PC-9 (cell line): Measurements from ENCODE around the gene PPM1N. TPM values are rescaled to one million over a fixed set of nuclear protein-coding genes. Genes with fewer than 3 reads are reported as not detected.

Source experiments
- BruUV-seq: library from RNA; stranded (reverse); fragments of 400-500 nt; replicated peaks from 2 replicates; lab custom pipeline; 2021; lab: Mats Ljungman, UMichigan
- CTCF ChIA-PET: fragments of 300-600 bp; sonication (Branson Sonifier 250); formaldehyde crosslinking; loops from one replicate; lab custom pipeline; 2022; ENCODE audit warnings: antibody characterized with exemption; lab: Charles Lee
- POLR2A ChIA-PET: fragments of 300-600 bp; sonication (Branson Sonifier 250); formaldehyde crosslinking; loops from one replicate; lab custom pipeline; 2022; ENCODE audit warnings: antibody characterized with exemption; ENCODE audit not compliant: unreplicated experiment; lab: Charles Lee
- DNase-seq, 2 experiments: peaks; one replicate each; pipeline versions ENCODE4 v3.0.0 to v3.0.0-alpha.2; 2015 to 2022; ENCODE audit warnings: mixed read lengths in 1 of 2
- H2AFZ ChIP-seq: fragments of 200-600 bp; sonication (generic); 2 replicates; pipeline ENCODE4 v1.8.1; 2017; ENCODE audit warnings: antibody characterized with exemption
- H3F3A ChIP-seq: fragments of 200-600 bp; sonication (generic); 2 replicates; pipeline ENCODE4 v1.8.1; 2017; ENCODE audit warnings: antibody characterized with exemption, mild to moderate bottlenecking, low read depth; ENCODE audit not compliant: insufficient read depth
- H3K27ac ChIP-seq: fragments of 200-600 bp; sonication (generic); 2 replicates; pipeline ENCODE4 v1.6.1; 2016; ENCODE audit warnings: mixed run types
- H3K27me3 ChIP-seq: fragments of 200-600 bp; sonication (generic); 2 replicates; pipeline ENCODE4 v1.6.1; 2016; ENCODE audit warnings: low read depth, mixed run types; ENCODE audit not compliant: insufficient read depth
- H3K36me3 ChIP-seq: fragments of 200-600 bp; sonication (generic); 2 replicates; pipeline ENCODE4 v1.6.1; 2016; ENCODE audit warnings: low read depth, mixed run types
- H3K4me1 ChIP-seq: fragments of 200-600 bp; sonication (generic); replicated peaks from 2 replicates; pipeline ENCODE4 v1.6.1; 2016; ENCODE audit warnings: mixed run types; ENCODE audit not compliant: insufficient read depth
- H3K4me2 ChIP-seq: fragments of 200-600 bp; sonication (generic); 2 replicates; pipeline ENCODE4 v1.6.1; 2017; ENCODE audit warnings: mixed run types
- H3K4me3 ChIP-seq: fragments of 200-600 bp; sonication (generic); 2 replicates; pipeline ENCODE4 v1.6.1; 2016; ENCODE audit warnings: mixed run types
- H3K79me2 ChIP-seq: fragments of 200-600 bp; sonication (generic); 2 replicates; pipeline ENCODE4 v1.6.1; 2017; ENCODE audit warnings: low read depth, mixed run types
- H3K9me2 ChIP-seq: fragments of 200-600 bp; sonication (generic); 2 replicates; pipeline ENCODE4 v1.8.1; 2017; ENCODE audit warnings: mild to moderate bottlenecking; ENCODE audit not compliant: insufficient read depth
- H3K9me3 ChIP-seq: fragments of 200-600 bp; sonication (generic); 2 replicates; pipeline ENCODE4 v1.8.1; 2016; ENCODE audit warnings: low read depth; ENCODE audit not compliant: insufficient read depth
- H4K20me1 ChIP-seq: fragments of 200-600 bp; sonication (generic); 2 replicates; pipeline ENCODE4 v1.8.1; 2017; ENCODE audit not compliant: insufficient read depth
- EZH2 ChIP-seq: fragments of 200-600 bp; sonication (generic); IDR thresholded peaks from 2 replicates; pipeline ENCODE4 v1.8.0; 2017; ENCODE audit warnings: antibody characterized with exemption, low read depth
- intact Hi-C: fragments of 100-400 bp; cut with micrococcal nuclease; formaldehyde crosslinking; loops from one replicate; pipeline ENCODE4 v1.10.0; 2022; ENCODE audit not compliant: unreplicated experiment
- total RNA-seq: library from RNA; stranded (reverse); gene quantifications from 2 replicates; pipeline ENCODE4 v1.2.3, GENCODE V29; 2021
- TF ChIP-seq, protein P1 (sequence below): fragments of 200-600 bp; sonication (generic); conservative IDR thresholded peaks from 2 replicates; pipeline ENCODE4 v1.6.1; 2017; ENCODE audit warnings: mixed run types, antibody characterized with exemption, mild to moderate bottlenecking, moderate library complexity

The PPM1N gene
- total RNA-seq, 1 experiment from 2014 or later = 5.0 TPM

DNA sequence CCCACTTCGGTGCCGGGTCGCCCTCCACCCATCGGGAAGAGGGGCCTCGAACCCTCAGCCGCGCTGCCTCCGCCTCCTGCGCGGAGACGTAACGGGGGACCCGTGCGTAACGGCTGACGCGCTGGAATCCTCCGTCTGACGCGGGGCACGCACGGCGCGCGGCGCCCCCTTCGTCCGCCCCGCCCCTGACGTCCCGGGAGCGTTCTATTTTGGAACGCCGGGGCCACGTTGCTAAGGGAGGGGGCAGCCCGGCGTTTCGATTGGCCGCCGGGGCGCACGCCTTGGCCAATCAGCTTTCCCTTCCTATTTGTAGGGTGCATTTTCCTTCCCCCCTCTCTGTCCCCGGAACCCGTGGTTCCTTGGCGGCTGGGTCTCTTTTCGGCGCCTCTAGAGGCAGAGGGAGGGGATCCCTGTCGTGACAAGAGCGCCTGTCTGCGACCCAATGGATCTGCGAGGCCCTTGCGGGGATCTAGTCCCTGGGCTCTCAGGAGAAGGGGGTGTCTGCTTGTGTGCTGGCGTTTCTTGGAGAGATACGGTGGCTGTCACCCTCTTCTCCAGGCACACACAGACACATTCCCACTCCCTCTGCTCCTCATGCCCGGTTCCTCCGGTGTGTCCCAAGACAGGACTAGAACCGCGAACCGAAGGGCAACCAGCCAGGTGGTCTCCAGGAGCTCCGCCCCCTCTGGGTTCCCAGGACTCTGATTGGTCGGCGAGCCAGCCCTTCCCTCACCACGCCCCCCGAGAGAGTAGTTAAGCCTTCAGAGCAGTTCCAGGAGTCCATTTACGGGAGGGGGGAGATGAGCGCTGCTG is 28.9 kb upstream of the PPM1N start:
- no TSS peak for BruUV-seq
- peaks cover 44% of the 10 kb centered on the region; the same call in 1 of the 2 replicates for H3F3A ChIP-seq
- ChIA-PET POLR2A (interaction anchor here (0.6 to 1.4 kb wide), 11 partner anchors 9 to 1991 kb away, joined by 3 to 14 read pairs (median 5); no protein-coding TSS in a partner anchor), CTCF (interaction anchor here (0.6 to 1.6 kb wide), 4 partner anchors 9 to 174 kb away, joined by 3 to 6 read pairs (median 6); no protein-coding TSS in a partner anchor)
- peak overlapping the region; percentile 100 for H3K4me2 ChIP-seq
- H4K20me1 ChIP-seq = no peaks in the 10 kb centered on the region; the same call in 1 of the 2 replicates
- intact Hi-C loops = loop anchor here (2.0 kb wide), 1 partner anchor 27 kb away; no protein-coding TSS in a partner anchor
- peak overlapping the region; percentile 72 for H3K27ac ChIP-seq
- no peaks in the 10 kb centered on the region for H3K79me2 ChIP-seq
- H3K9me2 ChIP-seq = no peaks in the 10 kb centered on the region
- no peaks in the 10 kb centered on the region for H3K27me3 ChIP-seq
- H3K9me3 ChIP-seq = no peaks in the 10 kb centered on the region
- peak overlapping the region; percentile 82 for H3K4me3 ChIP-seq
- H3K4me1 ChIP-seq = peaks cover 19% of the 10 kb centered on the region
- TF ChIP-seq, protein P1, sequence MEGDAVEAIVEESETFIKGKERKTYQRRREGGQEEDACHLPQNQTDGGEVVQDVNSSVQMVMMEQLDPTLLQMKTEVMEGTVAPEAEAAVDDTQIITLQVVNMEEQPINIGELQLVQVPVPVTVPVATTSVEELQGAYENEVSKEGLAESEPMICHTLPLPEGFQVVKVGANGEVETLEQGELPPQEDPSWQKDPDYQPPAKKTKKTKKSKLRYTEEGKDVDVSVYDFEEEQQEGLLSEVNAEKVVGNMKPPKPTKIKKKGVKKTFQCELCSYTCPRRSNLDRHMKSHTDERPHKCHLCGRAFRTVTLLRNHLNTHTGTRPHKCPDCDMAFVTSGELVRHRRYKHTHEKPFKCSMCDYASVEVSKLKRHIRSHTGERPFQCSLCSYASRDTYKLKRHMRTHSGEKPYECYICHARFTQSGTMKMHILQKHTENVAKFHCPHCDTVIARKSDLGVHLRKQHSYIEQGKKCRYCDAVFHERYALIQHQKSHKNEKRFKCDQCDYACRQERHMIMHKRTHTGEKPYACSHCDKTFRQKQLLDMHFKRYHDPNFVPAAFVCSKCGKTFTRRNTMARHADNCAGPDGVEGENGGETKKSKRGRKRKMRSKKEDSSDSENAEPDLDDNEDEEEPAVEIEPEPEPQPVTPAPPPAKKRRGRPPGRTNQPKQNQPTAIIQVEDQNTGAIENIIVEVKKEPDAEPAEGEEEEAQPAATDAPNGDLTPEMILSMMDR = peak; percentile 29; the same call in 1 of the 2 replicates
- no peak for TF ChIP-seq EZH2
- peak; percentile 85 to 95 for DNase-seq
- H2AFZ ChIP-seq = peak overlapping the region; percentile 94
- no peaks in the 10 kb centered on the region for H3K36me3 ChIP-seq

DNA sequence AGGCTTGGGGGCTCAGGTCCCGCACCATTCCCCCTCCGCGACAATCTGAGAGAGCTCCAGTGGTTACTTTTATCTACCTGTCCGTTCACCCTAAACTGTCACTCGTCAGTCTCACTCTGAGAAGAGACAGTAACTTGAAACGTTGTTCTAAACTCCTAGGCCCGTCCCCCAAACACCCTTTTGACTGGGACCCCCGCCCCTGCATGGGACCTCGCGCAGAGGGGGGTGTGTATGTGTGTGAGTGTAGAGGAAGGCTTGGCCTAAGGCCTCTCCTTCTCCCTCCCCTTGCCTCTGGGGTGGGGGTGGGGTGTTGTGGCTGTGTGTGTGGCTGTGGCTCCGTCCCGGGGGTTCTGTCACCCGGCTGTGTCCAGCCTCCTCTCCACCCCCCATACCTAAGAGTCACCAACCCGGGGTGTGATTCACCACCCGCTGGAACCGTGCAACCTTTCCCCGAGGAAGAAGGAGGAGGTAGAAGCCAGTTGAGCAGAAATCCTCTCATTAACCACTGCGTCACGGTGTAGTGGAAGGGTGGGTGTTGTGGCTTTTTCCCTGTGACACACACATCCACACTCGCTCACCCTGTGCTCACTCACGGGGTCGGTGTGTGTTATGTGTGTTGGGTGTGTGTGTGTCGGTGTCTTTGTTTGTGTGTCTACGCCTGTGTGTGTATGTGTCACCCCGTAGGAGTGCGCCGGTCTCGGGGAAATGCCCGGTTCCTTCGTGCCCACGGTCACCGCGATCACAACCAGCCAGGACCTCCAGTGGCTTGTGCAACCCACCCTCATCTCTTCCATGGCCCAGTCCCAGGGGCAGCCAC is 28.1 kb upstream of the PPM1N start:
- Histone ChIP-seq H3K36me3 (no peaks in the 10 kb centered on the region), H3K9me2 (no peaks in the 10 kb centered on the region), H3K27me3 (no peaks in the 10 kb centered on the region), H3K79me2 (no peaks in the 10 kb centered on the region), H3K4me3 (peak overlapping the region; percentile 82), H3K4me1 (peaks cover 19% of the 10 kb centered on the region), H2AFZ (peak overlapping the region; percentile 94), H3K9me3 (no peaks in the 10 kb centered on the region), H4K20me1 (no peaks in the 10 kb centered on the region; the same call in 1 of the 2 replicates), H3K27ac (peak overlapping the region; percentile 72), H3K4me2 (peak overlapping the region; percentile 100), H3F3A (peaks cover 40% of the 10 kb centered on the region; the same call in 1 of the 2 replicates)
- TF ChIP-seq EZH2 = no peak
- TF ChIP-seq, protein P1 = no peak
- DNase-seq = peak; percentile 74 to 82
- ChIA-PET CTCF (interaction anchor here (0.5 to 1.4 kb wide), 3 partner anchors 16 to 387 kb away, joined by 3 to 5 read pairs (median 3); no protein-coding TSS in a partner anchor), POLR2A (interaction anchor here (0.6 to 1.4 kb wide), 7 partner anchors 8 to 226 kb away, joined by 3 to 14 read pairs (median 6); no protein-coding TSS in a partner anchor)
- intact Hi-C loops = loop anchor here (2.0 kb wide), 1 partner anchor 27 kb away; no protein-coding TSS in a partner anchor
- no TSS peak for BruUV-seq

DNA sequence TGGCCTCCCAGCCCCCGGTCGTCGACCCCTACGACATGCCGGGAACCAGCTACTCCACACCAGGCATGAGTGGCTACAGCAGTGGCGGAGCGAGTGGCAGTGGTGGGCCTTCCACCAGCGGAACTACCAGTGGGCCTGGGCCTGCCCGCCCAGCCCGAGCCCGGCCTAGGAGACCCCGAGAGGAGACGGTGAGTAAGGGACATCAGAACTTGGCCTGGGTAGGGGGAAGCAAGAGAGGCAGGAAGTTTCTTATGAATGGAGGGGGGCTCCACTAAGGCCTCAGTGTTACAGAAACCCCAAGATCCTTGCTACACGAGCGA is 27.5 kb upstream of the PPM1N start:
- no TSS peak for BruUV-seq
- peak overlapping the region; percentile 82 for H3K4me3 ChIP-seq
- H3K27ac ChIP-seq = peak overlapping the region; percentile 72

More for the DNA sequence above, 27.5 kb upstream of the PPM1N start:
- DNase-seq = no peak
- TF ChIP-seq EZH2 = no peak
- TF ChIP-seq, protein P1 = no peak
- ChIA-PET CTCF (no interaction called here), POLR2A (no interaction called here)
- Histone ChIP-seq H3K36me3 (no peaks in the 10 kb centered on the region), H3K9me3 (no peaks in the 10 kb centered on the region), H3K4me1 (peaks cover 19% of the 10 kb centered on the region), H3F3A (peaks cover 40% of the 10 kb centered on the region; the same call in 1 of the 2 replicates), H2AFZ (no peak overlapping the region), H4K20me1 (no peaks in the 10 kb centered on the region; the same call in 1 of the 2 replicates), H3K27me3 (no peaks in the 10 kb centered on the region), H3K9me2 (no peaks in the 10 kb centered on the region), H3K79me2 (no peaks in the 10 kb centered on the region), H3K4me2 (peak overlapping the region; percentile 100)
- intact Hi-C loops = no loop called here
